ENCODE results near the gene FIGNL2.

FIGNL2 gene, protein sequence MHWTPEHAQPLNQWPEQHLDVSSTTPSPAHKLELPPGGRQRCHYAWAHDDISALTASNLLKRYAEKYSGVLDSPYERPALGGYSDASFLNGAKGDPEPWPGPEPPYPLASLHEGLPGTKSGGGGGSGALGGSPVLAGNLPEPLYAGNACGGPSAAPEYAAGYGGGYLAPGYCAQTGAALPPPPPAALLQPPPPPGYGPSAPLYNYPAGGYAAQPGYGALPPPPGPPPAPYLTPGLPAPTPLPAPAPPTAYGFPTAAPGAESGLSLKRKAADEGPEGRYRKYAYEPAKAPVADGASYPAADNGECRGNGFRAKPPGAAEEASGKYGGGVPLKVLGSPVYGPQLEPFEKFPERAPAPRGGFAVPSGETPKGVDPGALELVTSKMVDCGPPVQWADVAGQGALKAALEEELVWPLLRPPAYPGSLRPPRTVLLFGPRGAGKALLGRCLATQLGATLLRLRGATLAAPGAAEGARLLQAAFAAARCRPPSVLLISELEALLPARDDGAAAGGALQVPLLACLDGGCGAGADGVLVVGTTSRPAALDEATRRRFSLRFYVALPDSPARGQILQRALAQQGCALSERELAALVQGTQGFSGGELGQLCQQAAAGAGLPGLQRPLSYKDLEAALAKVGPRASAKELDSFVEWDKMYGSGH

DNA sequence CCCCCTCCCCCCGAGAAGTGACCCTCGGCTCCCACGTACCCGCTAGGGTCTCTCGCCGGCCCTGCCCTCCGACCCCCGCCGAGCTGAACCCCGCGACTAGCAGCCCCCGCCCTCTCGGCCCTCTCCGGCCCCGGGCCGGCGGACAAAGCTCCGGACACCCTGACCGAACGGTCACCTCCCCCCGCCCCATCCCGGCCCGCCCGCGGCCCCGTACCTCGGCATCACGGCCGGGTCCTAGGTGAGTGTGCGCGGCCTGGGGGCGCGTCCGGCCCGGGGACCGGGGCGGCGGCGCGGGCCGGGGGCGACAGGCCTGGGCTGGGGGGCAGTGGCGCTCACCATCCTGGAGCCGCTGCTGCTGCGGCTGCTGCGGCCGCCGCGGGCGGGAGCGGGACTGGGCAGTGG is at the start of gene FIGNL2:
Gene FIGNL2, minus strand, starts transcription at position 393 of the 402 bp plus-strand sequence. CDS start 26,305 bp downstream, outside the sequence.
- TF ChIP-seq, protein P1, sequence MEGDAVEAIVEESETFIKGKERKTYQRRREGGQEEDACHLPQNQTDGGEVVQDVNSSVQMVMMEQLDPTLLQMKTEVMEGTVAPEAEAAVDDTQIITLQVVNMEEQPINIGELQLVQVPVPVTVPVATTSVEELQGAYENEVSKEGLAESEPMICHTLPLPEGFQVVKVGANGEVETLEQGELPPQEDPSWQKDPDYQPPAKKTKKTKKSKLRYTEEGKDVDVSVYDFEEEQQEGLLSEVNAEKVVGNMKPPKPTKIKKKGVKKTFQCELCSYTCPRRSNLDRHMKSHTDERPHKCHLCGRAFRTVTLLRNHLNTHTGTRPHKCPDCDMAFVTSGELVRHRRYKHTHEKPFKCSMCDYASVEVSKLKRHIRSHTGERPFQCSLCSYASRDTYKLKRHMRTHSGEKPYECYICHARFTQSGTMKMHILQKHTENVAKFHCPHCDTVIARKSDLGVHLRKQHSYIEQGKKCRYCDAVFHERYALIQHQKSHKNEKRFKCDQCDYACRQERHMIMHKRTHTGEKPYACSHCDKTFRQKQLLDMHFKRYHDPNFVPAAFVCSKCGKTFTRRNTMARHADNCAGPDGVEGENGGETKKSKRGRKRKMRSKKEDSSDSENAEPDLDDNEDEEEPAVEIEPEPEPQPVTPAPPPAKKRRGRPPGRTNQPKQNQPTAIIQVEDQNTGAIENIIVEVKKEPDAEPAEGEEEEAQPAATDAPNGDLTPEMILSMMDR (IDR thresholded peaks at IDR 0.05; ENCODE audit: control insufficient read depth, insufficient read depth, low read depth, low read length, missing control alignments), result no peak
- H3K4me3 ChIP-seq (ENCODE audit: control insufficient read depth, low read depth, low read length), result peak within 1 kb of the TSS; percentile 38
- no peak for DNase-seq (ENCODE audit: low read depth)

DNA sequence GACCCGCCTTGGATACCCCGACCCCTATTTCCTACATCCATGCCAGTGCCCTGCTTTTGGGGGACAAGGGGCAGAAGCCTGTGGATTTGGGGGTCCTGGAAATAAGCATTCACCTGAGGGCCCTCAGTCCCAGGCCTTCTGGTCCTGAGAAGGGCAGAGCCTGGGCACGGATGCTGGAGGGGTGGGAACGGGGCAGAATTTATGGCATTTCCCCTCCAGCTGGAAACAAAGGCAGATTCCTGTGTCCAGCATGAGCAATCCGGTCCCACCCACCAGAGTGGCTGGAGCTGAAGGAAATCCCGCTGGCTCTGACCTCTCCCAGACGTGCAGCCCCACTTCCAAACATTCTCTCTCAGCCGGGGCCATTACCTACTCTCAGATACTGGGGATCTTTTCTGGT is 48.7 kb upstream of the FIGNL2 start:
- DNase-seq (ENCODE audit: low read depth), result no peak
- TF ChIP-seq, protein P1 (IDR thresholded peaks at IDR 0.05; ENCODE audit: control insufficient read depth, insufficient read depth, low read depth, low read length, missing control alignments), result no peak
- H3K4me3 ChIP-seq (ENCODE audit: control insufficient read depth, low read depth, low read length), result no peak overlapping the region

DNA sequence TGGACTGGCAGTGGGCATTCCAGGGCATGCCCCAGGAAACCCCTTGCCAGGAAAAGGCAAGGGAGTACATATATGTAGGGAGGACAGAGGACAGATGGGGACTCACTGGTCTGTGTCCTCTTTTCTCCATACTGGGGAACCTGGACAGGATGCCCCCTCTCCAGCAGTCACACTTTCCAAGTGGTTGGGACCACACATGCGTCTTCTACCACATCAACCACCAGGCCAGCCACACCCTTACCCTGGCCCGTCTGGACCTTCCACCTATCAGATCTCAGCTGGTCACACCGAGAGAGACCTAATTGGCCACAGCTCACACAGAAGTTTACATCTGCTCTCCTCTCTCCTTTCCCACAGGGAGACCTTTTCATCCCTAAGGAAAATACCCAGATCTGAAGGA is 47.7 kb upstream of the FIGNL2 start:
- TF ChIP-seq, protein P1 (IDR thresholded peaks at IDR 0.05; ENCODE audit: control insufficient read depth, insufficient read depth, low read depth, low read length, missing control alignments), result no peak
- H3K4me3 ChIP-seq (ENCODE audit: control insufficient read depth, low read depth, low read length), result no peak overlapping the region
- DNase-seq (ENCODE audit: low read depth), result no peak

DNA sequence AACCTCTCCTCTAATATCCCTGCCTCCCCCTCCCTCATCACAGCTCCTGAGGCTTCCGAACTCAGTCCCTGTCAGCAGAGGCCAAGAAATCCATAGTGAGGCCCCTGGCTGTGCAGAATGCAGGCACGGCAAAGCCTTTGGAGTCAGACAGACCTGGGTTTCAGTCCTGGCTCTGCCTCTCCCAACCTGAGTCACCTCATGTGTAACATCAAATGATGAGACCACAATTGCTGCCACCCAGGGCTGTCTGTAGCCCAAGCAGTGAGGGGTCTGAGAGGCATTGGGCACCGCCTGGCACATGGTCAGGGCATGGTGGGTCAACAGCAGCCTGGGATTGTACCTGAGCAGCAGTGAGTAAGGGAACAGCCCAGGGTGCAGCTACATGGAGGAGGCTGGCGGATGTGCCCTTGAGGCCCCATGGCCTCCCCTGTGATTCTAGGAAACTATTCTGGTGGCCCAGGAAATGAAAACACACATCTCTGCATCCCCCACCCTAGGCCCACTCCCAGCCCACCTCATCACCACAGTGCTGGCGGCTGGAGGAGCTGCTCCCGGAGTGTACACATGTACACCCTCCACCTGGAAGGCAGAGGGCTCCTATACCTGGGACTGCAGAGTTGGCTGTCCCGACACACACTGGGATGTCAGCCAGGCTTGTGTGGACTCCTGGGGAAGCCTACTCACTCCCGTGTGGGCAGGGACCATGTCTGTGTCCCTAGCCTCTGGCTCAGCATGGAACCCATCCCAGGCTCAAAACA is 47.0 kb upstream of the FIGNL2 start:
- no peak for DNase-seq (ENCODE audit: low read depth)
- H3K4me3 ChIP-seq (ENCODE audit: control insufficient read depth, low read depth, low read length), result no peak overlapping the region
- TF ChIP-seq, protein P1 (IDR thresholded peaks at IDR 0.05; ENCODE audit: control insufficient read depth, insufficient read depth, low read depth, low read length, missing control alignments), result no peak

DNA sequence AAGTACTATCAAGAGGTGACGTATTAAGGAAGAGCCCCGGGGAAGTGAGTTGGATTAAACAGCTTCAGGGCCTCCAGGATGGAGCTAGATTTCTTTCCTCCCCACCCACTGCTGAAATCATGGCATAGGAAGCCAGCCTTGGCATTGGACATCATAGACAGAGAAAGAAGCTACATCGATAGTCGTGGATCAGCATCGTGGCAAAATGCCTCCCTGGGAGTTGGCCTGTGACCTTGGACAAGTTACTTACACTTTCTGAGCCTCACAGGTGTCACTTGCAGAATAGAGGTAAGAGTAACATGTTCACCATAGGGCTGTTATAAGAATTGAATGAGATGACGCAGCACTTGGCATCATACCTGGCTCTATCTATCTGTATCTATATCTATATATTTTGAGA is 45.3 kb upstream of the FIGNL2 start:
- no peak for DNase-seq (ENCODE audit: low read depth)
- H3K4me3 ChIP-seq (ENCODE audit: control insufficient read depth, low read depth, low read length), result no peak overlapping the region
- TF ChIP-seq, protein P1 (IDR thresholded peaks at IDR 0.05; ENCODE audit: control insufficient read depth, insufficient read depth, low read depth, low read length, missing control alignments), result no peak

DNA sequence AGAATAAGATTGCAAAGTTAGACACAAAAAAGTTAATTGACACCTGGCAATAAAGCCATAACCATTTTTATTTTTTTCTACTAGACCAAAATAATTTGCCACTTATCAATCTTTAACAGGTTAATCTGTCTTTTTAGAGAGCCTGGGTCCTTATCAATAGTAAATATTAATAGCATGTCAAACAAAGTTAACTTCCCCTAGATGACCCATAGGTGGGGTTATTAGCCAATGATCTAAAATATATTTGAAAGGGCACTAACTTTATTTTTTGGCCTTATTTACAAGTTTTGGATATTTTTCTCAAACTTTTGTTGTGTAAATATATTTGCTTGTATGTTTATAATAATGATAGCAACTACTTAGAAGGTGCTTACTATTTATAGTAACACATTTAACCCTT is 43.3 kb upstream of the FIGNL2 start:
- TF ChIP-seq, protein P1 (IDR thresholded peaks at IDR 0.05; ENCODE audit: control insufficient read depth, insufficient read depth, low read depth, low read length, missing control alignments), result peak; percentile 26
- no peak overlapping the region for H3K4me3 ChIP-seq (ENCODE audit: control insufficient read depth, low read depth, low read length)
- DNase-seq (ENCODE audit: low read depth), result no peak

All from AG09309 (cell line).